ENCODE data around the gene ZNF263.
"Not testable (repeated sequence)": the region's sequence is repeated elsewhere in the genome, so short reads cannot be mapped to it uniquely, and the experiment has no call there.

ZNF263 gene

GRCh38 chr16:3270718-3271117 is 12.6 kb upstream of the ZNF263 start:
- not testable (repeated sequence) for DNase-seq

- not testable (repeated sequence) for DNase-seq
Measured at GRCh38 chr16:3271281-3271680, 12.0 kb upstream of the ZNF263 start.

- no peak for DNase-seq
Measured at GRCh38 chr16:3274490-3274889, 8.8 kb upstream of the ZNF263 start.

- DNase-seq, result no peak
Measured at GRCh38 chr16:3274947-3275346, 8.3 kb upstream of the ZNF263 start.

GRCh38 chr16:3276679-3277078 is 6.6 kb upstream of the ZNF263 start:
- no peak for DNase-seq

GRCh38 chr16:3281222-3281820 is 2.0 kb upstream of the ZNF263 start:
- no peak for DNase-seq

- DNase-seq, result no peak
Measured at GRCh38 chr16:3282103-3282729, 1.1 kb upstream of the ZNF263 start.

GRCh38 chr16:3283543-3284447 is 504 bp downstream of the ZNF263 start:
- no peak for DNase-seq

- no peak for DNase-seq
Measured at GRCh38 chr16:3285131-3285530, 1.8 kb downstream of the ZNF263 start.

GRCh38 chr16:3289998-3290673 is 6.8 kb downstream of the ZNF263 start:
- no peak for DNase-seq

GRCh38 chr16:3292604-3293003 is 9.3 kb downstream of the ZNF263 start:
- no peak for DNase-seq

GRCh38 chr16:3295209-3295608 is 11.9 kb downstream of the ZNF263 start:
- DNase-seq, result no peak

GRCh38 chr16:3295783-3296182 is 12.5 kb downstream of the ZNF263 start:
- DNase-seq, result no peak

GRCh38 chr16:3304370-3304769 is 21.1 kb downstream of the ZNF263 start:
- DNase-seq, result no peak

GRCh38 chr16:3305109-3306068 is 22.1 kb downstream of the ZNF263 start, which contains the start of the genes TIGD7 and ZNF75A:
Gene TIGD7, minus strand, starts transcription at chr16:3305430. Its CDS starts 4,816 bp downstream, at chr16:3300614.
Gene ZNF75A, plus strand, starts transcription at chr16:3305497. Its CDS starts 2,932 bp downstream, at chr16:3308429.
- peak; percentile 90 for DNase-seq

GRCh38 chr16:3306078-3306477 is 22.8 kb downstream of the ZNF263 start:
- DNase-seq, result no peak

- no peak for DNase-seq
Measured at GRCh38 chr16:3311496-3311895, 28.2 kb downstream of the ZNF263 start.

- DNase-seq, result no peak
Measured at GRCh38 chr16:3317315-3317999, 34.2 kb downstream of the ZNF263 start.

- DNase-seq, result no peak
Measured at GRCh38 chr16:3321816-3322215, 38.5 kb downstream of the ZNF263 start.

GRCh38 chr16:3327514-3327913 is 44.2 kb downstream of the ZNF263 start:
- DNase-seq, result no peak

- no peak for DNase-seq
Measured at GRCh38 chr16:3328104-3328503, 44.8 kb downstream of the ZNF263 start.

Data from activated CD4-positive, alpha-beta T cell treated with anti-CD3 and anti-CD28 coated beads, Interleukin-10, Interleukin-2, amounts not matched to agents 100 ng/mL and 50 ng/mL, durations not matched to agents 16 hours and 8 hours (primary cell).